Neuronal stem cell (in vitro differentiated cells): ENCODE results near the gene FHOD3.
"Not testable (repeated sequence)": the region's sequence is repeated elsewhere in the genome, so short reads cannot be mapped to it uniquely, and the experiment has no call there.

Experiments
- DNase-seq: peaks from one replicate; pipeline ENCODE4 v3.0.0-alpha.2; 2013; ENCODE audit warnings: low spot score
- H2AFZ ChIP-seq: one replicate; pipeline ENCODE4 v1.6.1; 2013; ENCODE audit warnings: mild to moderate bottlenecking, low read length, inconsistent platforms
- H2AK5ac ChIP-seq: 2 replicates; pipeline ENCODE4 v1.6.1; 2013; ENCODE audit warnings: low read depth, mild to moderate bottlenecking, inconsistent platforms, low read length, moderate library complexity, mixed read lengths
- H2BK120ac ChIP-seq: 2 replicates; pipeline ENCODE4 v1.6.1; 2013; ENCODE audit warnings: low read depth, mild to moderate bottlenecking, inconsistent platforms, low read length, moderate library complexity, mixed read lengths
- H2BK12ac ChIP-seq: one replicate; pipeline ENCODE4 v1.6.1; 2013; ENCODE audit warnings: low read length, inconsistent platforms
- H2BK15ac ChIP-seq: 2 replicates; pipeline ENCODE4 v1.6.1; 2013; ENCODE audit warnings: mild to moderate bottlenecking, low read length, inconsistent platforms, mixed read lengths
- H2BK5ac ChIP-seq: one replicate; pipeline ENCODE4 v1.6.1; 2013; ENCODE audit warnings: inconsistent platforms, mild to moderate bottlenecking, low read length, moderate library complexity
- H3K14ac ChIP-seq: one replicate; pipeline ENCODE4 v1.6.1; 2013; ENCODE audit warnings: low read length, inconsistent platforms
- H3K18ac ChIP-seq: 2 replicates; pipeline ENCODE4 v1.6.1; 2013; ENCODE audit warnings: low read length, inconsistent platforms
- H3K23ac ChIP-seq: 2 replicates; pipeline ENCODE4 v1.6.1; 2013; ENCODE audit warnings: low read depth, mild to moderate bottlenecking, mixed read lengths, low read length, inconsistent platforms; ENCODE audit not compliant: poor library complexity
- H3K27ac ChIP-seq: replicated peaks from 3 replicates; pipeline ENCODE4 v1.5.1; 2013; ENCODE audit warnings: low read length, inconsistent platforms
- H3K27me3 ChIP-seq, 3 experiments: 2 replicates each; pipeline ENCODE4 v1.6.1; 2013; ENCODE audit warnings: low read length in 3 of 3, mild to moderate bottlenecking in 2 of 3, inconsistent platforms in 1 of 3, low read depth in 1 of 3, mixed read lengths in 1 of 3, moderate library complexity in 1 of 3; ENCODE audit not compliant: control insufficient read depth in 3 of 3, insufficient read depth in 3 of 3
- H3K36me3 ChIP-seq, 2 donors: replicated peaks in 1 of 2; 2 replicates each; pipeline ENCODE4 v1.6.1; 2013; ENCODE audit warnings: low read length in 2 of 2; ENCODE audit not compliant: control insufficient read depth in 2 of 2, insufficient read depth in 2 of 2
- H3K4ac ChIP-seq: 2 replicates; pipeline ENCODE4 v1.6.1; 2013; ENCODE audit warnings: inconsistent platforms, mild to moderate bottlenecking, low read length, moderate library complexity
- H3K4me1 ChIP-seq, 2 donors: 1 replicate in 1 of 2; 2 replicates in 1 of 2; pipeline ENCODE4 v1.6.1; 2013; ENCODE audit warnings: low read length in 2 of 2, low read depth in 1 of 2; ENCODE audit not compliant: control insufficient read depth in 2 of 2, insufficient read depth in 1 of 2
- H3K4me2 ChIP-seq: one replicate; pipeline ENCODE4 v1.6.1; 2013; ENCODE audit warnings: mild to moderate bottlenecking, low read length, inconsistent platforms; ENCODE audit not compliant: insufficient read depth, poor library complexity, severe bottlenecking
- H3K4me3 ChIP-seq, 2 donors: 2 replicates each; pipeline ENCODE4 v1.5.1; 2013; ENCODE audit warnings: low read length in 2 of 2, mild to moderate bottlenecking in 2 of 2, inconsistent platforms in 1 of 2, moderate library complexity in 1 of 2
- H3K79me1 ChIP-seq: one replicate; pipeline ENCODE4 v1.6.1; 2013; ENCODE audit warnings: low read depth, mild to moderate bottlenecking, inconsistent platforms, low read length, moderate library complexity
- H3K9ac ChIP-seq: one replicate; pipeline ENCODE4 v1.6.1; 2013; ENCODE audit warnings: mild to moderate bottlenecking, low read depth, low read length, inconsistent platforms; ENCODE audit not compliant: poor library complexity
- H3K9me3 ChIP-seq, 2 donors: replicated peaks in 1 of 2; 2 replicates each; pipeline versions ENCODE3 to v1.6.1; 2013; ENCODE audit warnings: low read length in 2 of 2, mild to moderate bottlenecking in 2 of 2, inconsistent platforms in 1 of 2, low read depth in 1 of 2, mixed read lengths in 1 of 2, moderate library complexity in 1 of 2; ENCODE audit not compliant: control insufficient read depth in 2 of 2, insufficient read depth in 1 of 2
- H4K8ac ChIP-seq: one replicate; pipeline ENCODE4 v1.6.1; 2013; ENCODE audit warnings: low read depth, mild to moderate bottlenecking, inconsistent platforms, low read length, moderate library complexity
- H4K91ac ChIP-seq: one replicate; pipeline ENCODE4 v1.6.1; 2013; ENCODE audit warnings: low read length, low read depth, mild to moderate bottlenecking, inconsistent platforms; ENCODE audit not compliant: poor library complexity
- WGBS, 2 donors: extraction: QIAGEN DNeasy Blood & Tissue Kit; methylation state at CpG; one replicate each; pipeline ENCODE4 v1.1.7; 2013; ENCODE audit warnings: missing lambda C conversion rate in 2 of 2, mixed read lengths in 1 of 2; ENCODE audit not compliant: insufficient read length in 2 of 2, insufficient replicate concordance in 1 of 2; ENCODE audit errors: extremely low coverage in 2 of 2; 5-methylcytosine and 5-hydroxymethylcytosine counted together

FHOD3 gene

DNA sequence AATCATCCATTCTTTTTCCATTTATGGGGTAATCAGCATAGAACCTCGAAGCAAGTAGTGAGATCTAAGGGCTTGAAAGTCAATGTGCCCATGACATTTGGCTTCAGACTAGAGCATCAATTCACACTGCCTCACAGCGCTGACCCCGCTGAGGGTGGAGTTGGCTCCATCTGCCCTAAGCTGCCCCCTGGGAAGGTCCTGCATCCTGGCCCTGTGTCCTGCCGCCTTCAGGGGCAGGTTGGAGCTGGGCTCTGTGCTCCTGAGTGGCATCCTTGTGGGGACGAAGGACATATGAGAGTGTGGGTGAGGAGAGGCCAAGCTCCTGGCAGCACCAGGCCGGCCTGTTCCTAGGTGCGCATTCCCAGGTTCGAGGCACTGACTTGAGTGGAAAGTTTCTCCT is 249.4 kb downstream of the FHOD3 start:
- H3K4me3 ChIP-seq = no peak overlapping the region
- H3K4me1 ChIP-seq = no peaks in the 10 kb centered on the region
- H2BK12ac ChIP-seq = no peak overlapping the region
- H3K79me1 ChIP-seq = no peaks in the 10 kb centered on the region
- no peak overlapping the region for H2BK120ac ChIP-seq
- H3K4me2 ChIP-seq = no peak overlapping the region
- peaks cover 0 to 9% of the 10 kb centered on the region in 2 donors for H3K9me3 ChIP-seq
- peaks cover 0 to 5% of the 10 kb centered on the region in 2 donors for H3K36me3 ChIP-seq
- H3K18ac ChIP-seq = no peak overlapping the region
- H3K4ac ChIP-seq = no peak overlapping the region
- H2BK15ac ChIP-seq = no peak overlapping the region
- no peak overlapping the region for H2AK5ac ChIP-seq
- H2AFZ ChIP-seq = no peak overlapping the region
- H3K27ac ChIP-seq = no peak overlapping the region
- no peak overlapping the region for H4K91ac ChIP-seq
- no peaks in the 10 kb centered on the region for H3K27me3 ChIP-seq
- H3K23ac ChIP-seq = no peak overlapping the region
- no CpG with 5 or more reads among the region's 8 CpGs for WGBS, 2 donors
- H3K9ac ChIP-seq = no peak overlapping the region
- no peak for DNase-seq
- no peak overlapping the region for H3K14ac ChIP-seq
- H4K8ac ChIP-seq = no peak overlapping the region
- H2BK5ac ChIP-seq = no peak overlapping the region

DNA sequence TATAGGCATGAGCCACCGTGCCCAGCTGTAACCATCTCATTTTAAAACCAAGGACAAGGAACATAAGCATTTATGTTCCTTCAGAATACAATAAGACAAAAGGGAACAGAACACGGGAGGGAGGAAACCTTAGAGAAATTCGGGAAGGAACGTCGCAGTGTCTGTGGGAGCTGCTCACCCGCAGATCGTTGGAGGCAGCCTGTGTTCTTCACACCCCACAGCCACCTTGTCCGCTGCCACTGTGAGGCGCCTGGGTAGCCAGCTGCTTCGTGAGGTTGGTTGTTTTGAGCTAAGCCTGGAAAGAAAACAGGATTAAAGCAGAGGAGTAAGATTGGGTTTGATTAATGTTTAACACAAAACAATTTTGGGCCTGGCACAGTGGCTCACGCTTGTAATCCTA is 250.0 kb downstream of the FHOD3 start:
- H3K23ac ChIP-seq = no peak overlapping the region
- no peak overlapping the region for H2AK5ac ChIP-seq
- no peak overlapping the region for H2BK12ac ChIP-seq
- no peak overlapping the region for H3K18ac ChIP-seq
- no peaks in the 10 kb centered on the region for H3K4me1 ChIP-seq
- no peak overlapping the region for H4K8ac ChIP-seq
- no peak overlapping the region for H2AFZ ChIP-seq
- no peak overlapping the region for H3K9ac ChIP-seq
- peaks cover 0 to 5% of the 10 kb centered on the region in 2 donors for H3K36me3 ChIP-seq
- no peak overlapping the region for H2BK5ac ChIP-seq
- WGBS, 2 donors = no CpG with 5 or more reads among the region's 11 CpGs
- H3K9me3 ChIP-seq = peaks cover 0 to 9% of the 10 kb centered on the region in 2 donors
- H3K27ac ChIP-seq = no peak overlapping the region
- no peak overlapping the region for H2BK15ac ChIP-seq
- no peak overlapping the region for H3K14ac ChIP-seq
- H3K4me3 ChIP-seq = no peak overlapping the region
- no peak for DNase-seq
- H3K4ac ChIP-seq = no peak overlapping the region
- no peaks in the 10 kb centered on the region for H3K79me1 ChIP-seq
- H4K91ac ChIP-seq = no peak overlapping the region
- H3K4me2 ChIP-seq = no peak overlapping the region
- H3K27me3 ChIP-seq = no peaks in the 10 kb centered on the region
- H2BK120ac ChIP-seq = no peak overlapping the region

DNA sequence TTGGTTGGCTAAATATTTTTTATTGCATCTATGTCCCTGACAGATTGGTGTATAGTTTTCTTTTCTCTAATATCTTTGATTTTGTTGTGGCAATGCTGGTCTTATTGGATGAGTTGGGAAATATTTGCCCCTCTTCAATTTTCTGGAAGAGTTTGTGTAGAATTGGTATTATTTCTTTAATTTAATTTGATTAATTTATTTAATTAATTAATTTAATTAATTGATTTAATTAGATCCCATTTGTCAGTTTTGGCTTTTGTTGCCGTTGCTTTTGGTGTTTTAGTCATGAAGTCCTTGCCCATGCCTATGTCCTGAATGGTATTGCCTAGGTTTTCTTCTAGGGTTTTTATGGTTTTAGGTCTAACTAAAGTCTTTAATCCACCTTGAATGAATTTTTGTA is 253.8 kb downstream of the FHOD3 start:
- not testable (repeated sequence) for H2BK15ac ChIP-seq, H2AFZ ChIP-seq, H3K27me3 ChIP-seq, H3K36me3 ChIP-seq, H2BK12ac ChIP-seq, H2BK5ac ChIP-seq, H3K27ac ChIP-seq, H3K14ac ChIP-seq, H2BK120ac ChIP-seq, H3K18ac ChIP-seq, H3K23ac ChIP-seq, H3K9ac ChIP-seq, H3K4me2 ChIP-seq, H3K79me1 ChIP-seq, H4K91ac ChIP-seq, H4K8ac ChIP-seq, H3K4ac ChIP-seq, H3K4me1 ChIP-seq, DNase-seq, H2AK5ac ChIP-seq, H3K4me3 ChIP-seq
- H3K9me3 ChIP-seq = peaks cover 2 to 12% of the 10 kb centered on the region in 2 donors
- no CpG with 5 or more reads among the region's 1 CpG for WGBS, 2 donors

DNA sequence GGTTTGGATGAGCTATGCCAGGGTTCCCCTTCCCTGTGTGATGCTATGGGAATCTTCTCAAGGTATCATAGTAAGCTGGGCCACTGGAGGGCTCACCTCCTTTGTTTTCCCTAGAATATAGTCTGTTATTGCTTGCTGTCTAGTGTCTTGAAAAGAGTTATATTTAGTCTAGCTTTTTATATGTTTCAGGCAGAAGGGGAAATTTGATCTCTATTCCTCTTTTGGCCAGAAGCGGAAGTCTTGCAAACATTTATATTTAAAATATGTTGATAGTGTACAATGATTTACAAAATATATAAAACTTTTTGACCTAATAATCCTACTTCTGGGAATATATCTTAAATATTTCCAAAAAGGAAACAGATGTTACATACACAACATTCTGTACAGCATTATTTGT is 260.7 kb downstream of the FHOD3 start:
- no CpG with 5 or more reads among the region's 1 CpG for WGBS, 2 donors
- Histone ChIP-seq H3K4me1 (peaks cover 0 to 3% of the 10 kb centered on the region in 2 donors), H2BK5ac (no peak overlapping the region), H2BK120ac (no peak overlapping the region), H2AK5ac (no peak overlapping the region), H3K4me3 (no peak overlapping the region), H3K23ac (no peak overlapping the region), H4K91ac (no peak overlapping the region), H4K8ac (no peak overlapping the region), H3K14ac (no peak overlapping the region), H2AFZ (no peak overlapping the region), H3K27me3 (no peaks in the 10 kb centered on the region), H3K4me2 (no peak overlapping the region), H3K4ac (no peak overlapping the region), H3K27ac (no peak overlapping the region), H3K36me3 (peaks cover 0 to 3% of the 10 kb centered on the region in 2 donors), H3K9me3 (peaks cover 2 to 11% of the 10 kb centered on the region in 2 donors), H2BK12ac (no peak overlapping the region), H3K9ac (no peak overlapping the region), H3K18ac (no peak overlapping the region), H2BK15ac (no peak overlapping the region), H3K79me1 (no peaks in the 10 kb centered on the region)
- DNase-seq = no peak
